ENCODE results near the gene CKB. TPM values are rescaled to one million over a fixed set of nuclear protein-coding genes. Genes with fewer than 3 reads are reported as not detected.

Gene CKB
- total and polyA plus RNA-seq, 2 experiments from 2014 or later = 18.5 to 28.0 TPM

GRCh38 chr14:103538291-103539055 is 15.8 kb upstream of the CKB start:
- peak; percentile 38 for DNase-seq
- H3F3A ChIP-seq (ENCODE audit: insufficient read depth) = peaks cover 6% of the 10 kb centered on the region
- no peaks in the 10 kb centered on the region for H3K79me2 ChIP-seq (ENCODE audit: insufficient read depth)
- H3K27me3 ChIP-seq (replicated peaks; ENCODE audit: insufficient read depth) = no peaks in the 10 kb centered on the region
- H3K4me3 ChIP-seq = no peak overlapping the region
- H3K9me2 ChIP-seq (ENCODE audit: insufficient read depth) = no peaks in the 10 kb centered on the region
- 45 to 47% methylated on average over 24 to 29 of the region's 30 CpGs for WGBS, 2 experiments (ENCODE audit: low coverage in 1 of 2, low lambda C conversion rate in 2 of 2, missing lambda C conversion rate in 2 of 2)
- no peaks in the 10 kb centered on the region for H4K20me1 ChIP-seq (ENCODE audit: insufficient read depth)
- H3K4me1 ChIP-seq (ENCODE audit: insufficient read depth) = peaks cover 32% of the 10 kb centered on the region
- H2AFZ ChIP-seq = no peak overlapping the region
- H3K4me2 ChIP-seq (ENCODE audit: unreplicated experiment) = no peak overlapping the region
- H3K9me3 ChIP-seq (ENCODE audit: low read depth) = no peaks in the 10 kb centered on the region
- no peaks in the 10 kb centered on the region for H3K36me3 ChIP-seq (ENCODE audit: low read depth)
- TF ChIP-seq EZH2 (IDR thresholded peaks at IDR 0.05; ENCODE audit: insufficient read depth, poor library complexity, severe bottlenecking) = no peak
- no peak for TF ChIP-seq EZH2phosphoT487 (IDR thresholded peaks at IDR 0.05; ENCODE audit: insufficient read depth, low read depth)
- no peak overlapping the region for H3K27ac ChIP-seq
- no peak overlapping the region for H3K9ac ChIP-seq
- in situ Hi-C loops (cut with MboI) = no loop called here

GRCh38 chr14:103537175-103537990 is 14.8 kb upstream of the CKB start:
- Histone ChIP-seq H3K9ac (no peak overlapping the region; the same call in 1 of the 2 replicates), H3K4me1 (ENCODE audit: insufficient read depth) (peaks cover 23% of the 10 kb centered on the region), H3F3A (ENCODE audit: insufficient read depth) (peaks cover 6% of the 10 kb centered on the region), H3K4me3 (no peak overlapping the region), H2AFZ (no peak overlapping the region), H3K79me2 (ENCODE audit: insufficient read depth) (no peaks in the 10 kb centered on the region), H3K4me2 (ENCODE audit: unreplicated experiment) (no peak overlapping the region), H3K9me3 (ENCODE audit: low read depth) (no peaks in the 10 kb centered on the region), H4K20me1 (ENCODE audit: insufficient read depth) (no peaks in the 10 kb centered on the region), H3K36me3 (ENCODE audit: low read depth) (no peaks in the 10 kb centered on the region), H3K27ac (peak overlapping the region; percentile 45), H3K9me2 (ENCODE audit: insufficient read depth) (no peaks in the 10 kb centered on the region), H3K27me3 (replicated peaks; ENCODE audit: insufficient read depth) (no peaks in the 10 kb centered on the region)
- WGBS, 2 experiments (ENCODE audit: low coverage in 1 of 2, low lambda C conversion rate in 2 of 2, missing lambda C conversion rate in 2 of 2) = 56 to 59% methylated on average over 16 to 17 of the region's 18 CpGs
- TF ChIP-seq EZH2phosphoT487 (IDR thresholded peaks at IDR 0.05; ENCODE audit: insufficient read depth, low read depth) (no peak), EZH2 (IDR thresholded peaks at IDR 0.05; ENCODE audit: insufficient read depth, poor library complexity, severe bottlenecking) (no peak)
- peak; percentile 74 for DNase-seq
- in situ Hi-C loops (cut with MboI) = no loop called here

GRCh38 chr14:103536693-103537092 is 14.1 kb upstream of the CKB start:
- Histone ChIP-seq H3K9ac (no peak overlapping the region; the same call in 1 of the 2 replicates), H3K36me3 (ENCODE audit: low read depth) (no peaks in the 10 kb centered on the region), H3F3A (ENCODE audit: insufficient read depth) (peaks cover 6% of the 10 kb centered on the region), H3K9me3 (ENCODE audit: low read depth) (no peaks in the 10 kb centered on the region), H3K9me2 (ENCODE audit: insufficient read depth) (no peaks in the 10 kb centered on the region), H3K27me3 (replicated peaks; ENCODE audit: insufficient read depth) (no peaks in the 10 kb centered on the region), H4K20me1 (ENCODE audit: insufficient read depth) (no peaks in the 10 kb centered on the region), H3K4me2 (ENCODE audit: unreplicated experiment) (no peak overlapping the region), H3K4me1 (ENCODE audit: insufficient read depth) (peaks cover 17% of the 10 kb centered on the region), H2AFZ (no peak overlapping the region), H3K79me2 (ENCODE audit: insufficient read depth) (peaks cover 4% of the 10 kb centered on the region; the same call in 1 of the 2 replicates), H3K4me3 (no peak overlapping the region), H3K27ac (peak overlapping the region; percentile 27)
- in situ Hi-C loops (cut with MboI) = no loop called here
- TF ChIP-seq EZH2 (IDR thresholded peaks at IDR 0.05; ENCODE audit: insufficient read depth, poor library complexity, severe bottlenecking) (no peak), EZH2phosphoT487 (IDR thresholded peaks at IDR 0.05; ENCODE audit: insufficient read depth, low read depth) (no peak)
- no peak for DNase-seq
- 59 to 63% methylated on average over 9 of the region's 9 CpGs for WGBS, 2 experiments (ENCODE audit: low coverage in 1 of 2, low lambda C conversion rate in 2 of 2, missing lambda C conversion rate in 2 of 2)

DNA sequence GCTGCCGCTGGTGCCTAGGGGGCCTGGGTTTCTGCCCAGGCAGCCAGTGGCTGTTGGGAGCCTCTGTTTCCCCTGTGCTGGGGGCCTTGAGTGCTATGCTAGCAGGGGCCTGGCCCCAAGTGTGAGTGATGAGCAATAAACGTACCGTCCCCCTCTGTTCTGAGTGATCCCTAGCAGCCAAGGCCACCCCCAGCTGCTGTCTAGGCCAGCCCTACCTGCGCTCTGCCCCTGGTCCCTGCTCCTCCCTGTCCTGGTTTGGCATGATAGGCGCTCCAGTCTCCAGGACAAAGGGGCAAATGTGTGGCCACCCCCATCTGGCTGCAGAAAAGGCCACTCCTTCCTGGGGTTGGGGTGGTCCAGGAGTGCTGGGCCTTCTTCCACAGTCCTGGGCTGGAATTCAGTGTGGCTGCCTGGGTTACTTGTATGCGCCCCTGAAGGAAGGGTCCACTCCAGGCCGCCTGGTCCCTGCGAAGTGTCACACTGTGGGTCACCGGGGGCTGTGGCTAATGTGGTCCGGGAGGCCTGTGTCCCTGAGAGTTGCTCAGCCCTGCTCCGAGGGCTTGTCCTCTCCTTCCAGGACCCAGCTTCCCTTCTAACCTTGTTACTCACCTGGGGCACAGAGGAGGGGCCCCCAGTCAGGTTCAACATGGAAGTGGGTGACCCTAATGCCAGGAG is 13.4 kb upstream of the CKB start:
- Histone ChIP-seq H3F3A (ENCODE audit: insufficient read depth) (peaks cover 6% of the 10 kb centered on the region; the same call in 1 of the 2 replicates), H3K27ac (no peak overlapping the region), H2AFZ (no peak overlapping the region), H3K9ac (no peak overlapping the region), H3K4me3 (no peak overlapping the region), H3K79me2 (ENCODE audit: insufficient read depth) (peaks cover 10% of the 10 kb centered on the region), H3K36me3 (ENCODE audit: low read depth) (no peaks in the 10 kb centered on the region), H3K27me3 (replicated peaks; ENCODE audit: insufficient read depth) (no peaks in the 10 kb centered on the region), H3K4me2 (ENCODE audit: unreplicated experiment) (no peak overlapping the region), H3K9me2 (ENCODE audit: insufficient read depth) (no peaks in the 10 kb centered on the region), H3K9me3 (ENCODE audit: low read depth) (no peaks in the 10 kb centered on the region), H4K20me1 (ENCODE audit: insufficient read depth) (no peaks in the 10 kb centered on the region), H3K4me1 (ENCODE audit: insufficient read depth) (peaks cover 11% of the 10 kb centered on the region)
- TF ChIP-seq EZH2 (IDR thresholded peaks at IDR 0.05; ENCODE audit: insufficient read depth, poor library complexity, severe bottlenecking) = no peak
- TF ChIP-seq EZH2phosphoT487 (IDR thresholded peaks at IDR 0.05; ENCODE audit: insufficient read depth, low read depth) = no peak
- DNase-seq = no peak
- WGBS, 2 experiments (ENCODE audit: low coverage in 1 of 2, low lambda C conversion rate in 2 of 2, missing lambda C conversion rate in 2 of 2) = 84 to 87% methylated on average over 11 of the region's 11 CpGs
- in situ Hi-C loops (cut with MboI) = no loop called here
